ENCODE measurements around the gene PRLR.
"Not testable (repeated sequence)": the region's sequence is repeated elsewhere in the genome, so short reads cannot be mapped to it uniquely, and the experiment has no call there.

PRLR gene

DNA sequence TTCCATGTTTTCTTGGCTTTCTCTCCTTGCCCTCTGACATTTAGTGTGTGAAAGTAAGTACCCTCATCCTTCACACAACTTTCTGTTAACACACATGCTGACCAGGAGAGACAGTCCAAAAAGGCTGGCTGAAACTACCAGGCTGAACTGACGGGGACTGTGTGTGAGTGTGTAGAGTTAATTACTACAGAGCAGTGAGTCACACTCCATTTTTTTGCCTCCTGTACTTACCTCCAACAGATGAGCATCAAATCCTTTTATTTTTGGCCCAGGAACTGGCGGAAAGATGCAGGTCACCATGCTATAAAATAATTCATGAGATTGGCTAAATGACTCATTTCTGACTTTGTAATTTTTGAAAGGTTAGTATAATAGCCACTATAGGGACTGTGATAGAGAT, 162.3 kb downstream of the PRLR start:
- FAIRE-seq, result no peak

DNA sequence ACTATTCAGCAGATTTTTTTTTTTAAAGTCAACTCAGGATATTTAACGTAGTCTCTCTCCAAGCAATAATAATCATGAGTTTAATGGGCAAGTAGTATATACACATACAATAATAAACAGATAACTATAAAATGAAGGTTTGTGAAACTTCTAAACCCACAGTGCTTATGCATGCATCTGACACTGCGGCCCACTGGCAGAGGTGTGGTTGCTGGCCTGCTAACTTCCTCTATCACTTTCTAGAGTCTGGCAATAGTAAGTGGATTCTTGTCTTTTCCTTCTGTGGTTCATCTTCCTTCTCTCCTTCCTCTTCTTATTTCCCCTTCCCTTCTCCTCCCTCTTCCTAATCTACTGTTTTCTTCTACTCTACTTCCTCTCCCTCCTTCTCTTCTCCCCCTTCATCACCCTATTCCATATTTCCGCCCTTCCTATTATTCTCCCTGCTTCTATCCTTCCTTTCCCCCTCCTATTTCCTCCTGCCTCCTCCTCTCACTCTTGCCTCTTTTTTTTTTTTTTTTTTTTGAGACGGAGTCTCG, 164.0 kb downstream of the PRLR start:
- FAIRE-seq, result no peak

DNA sequence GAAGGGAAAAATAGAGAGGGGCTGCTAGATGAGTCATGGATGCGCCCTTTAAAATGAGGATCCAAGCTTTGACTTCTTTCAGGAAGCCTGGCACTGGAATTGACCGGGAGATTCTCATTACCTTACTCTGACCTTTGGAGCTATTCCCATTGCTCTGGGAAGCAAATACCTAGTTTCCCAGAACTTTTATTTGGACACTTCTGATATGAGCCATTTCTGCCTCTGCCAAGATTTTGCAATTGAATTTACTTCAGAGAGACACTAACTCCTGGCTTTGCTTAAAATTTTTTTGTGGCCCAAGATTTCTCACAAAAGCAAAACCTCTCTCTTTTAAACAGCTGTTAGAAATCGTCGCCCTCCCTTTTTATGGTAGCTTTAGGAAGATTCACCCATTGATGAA, 166.9 kb downstream of the PRLR start:
- FAIRE-seq, result no peak

DNA sequence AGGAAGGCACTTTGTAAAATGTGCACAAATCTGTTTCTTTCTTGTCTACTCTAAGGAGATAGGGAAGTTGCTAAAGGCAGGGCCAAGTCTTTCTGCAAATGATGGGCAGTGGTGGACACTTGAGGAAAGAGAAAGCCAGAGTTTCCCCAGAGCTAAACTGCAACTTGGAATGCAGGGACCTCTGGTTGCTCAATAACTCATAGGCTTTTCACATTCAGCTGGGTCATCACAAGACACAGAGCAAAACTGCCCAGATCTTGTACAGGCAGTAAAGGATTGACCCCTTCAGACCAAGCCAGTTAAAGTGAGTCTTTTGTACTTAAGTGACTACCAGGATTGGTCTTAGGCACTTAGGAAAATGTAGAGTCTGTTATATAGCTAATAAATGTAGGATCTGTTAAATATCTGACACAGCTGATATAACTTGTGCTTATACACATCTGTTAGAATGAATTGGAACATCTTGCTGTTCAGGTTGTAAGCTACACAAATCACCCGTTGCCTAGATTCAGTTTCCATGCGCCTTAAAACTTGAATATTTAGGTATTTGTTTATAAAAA, 169.0 kb downstream of the PRLR start:
- no peak for FAIRE-seq

DNA sequence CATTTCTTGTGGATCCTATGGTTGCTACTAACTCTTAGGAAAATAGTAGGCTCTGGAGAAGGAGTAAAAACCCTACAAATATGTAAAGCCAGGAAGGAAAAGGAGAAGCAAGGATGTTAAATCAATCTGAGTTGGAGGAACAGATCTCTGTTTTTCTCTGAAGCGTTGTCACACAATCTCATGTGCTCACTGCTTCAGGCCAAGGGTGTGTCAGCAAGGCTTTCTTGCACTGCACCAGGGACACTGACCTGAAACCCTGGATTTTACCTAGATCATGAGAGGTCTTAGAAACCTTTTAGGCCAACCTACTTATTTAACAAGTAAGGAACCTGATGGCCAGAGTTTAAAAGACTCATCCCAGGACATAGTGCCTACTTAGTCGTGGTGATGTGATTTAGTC, 170.1 kb downstream of the PRLR start:
- no peak for FAIRE-seq

DNA sequence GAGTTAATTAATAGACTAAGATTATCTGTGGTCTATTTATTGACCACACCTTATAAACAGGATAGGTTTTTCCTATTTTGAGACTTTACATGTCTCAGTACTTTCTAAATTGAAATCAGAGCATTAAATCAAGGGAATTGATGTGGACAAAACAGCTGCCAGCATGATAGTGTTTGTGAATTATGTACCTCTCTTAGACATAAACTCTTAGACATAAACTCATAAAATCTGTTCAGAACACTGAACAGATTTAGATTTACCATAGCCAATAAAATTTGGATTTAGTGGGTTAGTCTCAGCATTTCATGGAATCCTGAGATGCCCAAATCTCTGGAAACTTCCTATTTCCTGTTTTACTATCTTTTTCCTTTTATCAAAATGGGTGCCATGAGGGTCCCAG, 171.0 kb downstream of the PRLR start:
- no peak for FAIRE-seq

DNA sequence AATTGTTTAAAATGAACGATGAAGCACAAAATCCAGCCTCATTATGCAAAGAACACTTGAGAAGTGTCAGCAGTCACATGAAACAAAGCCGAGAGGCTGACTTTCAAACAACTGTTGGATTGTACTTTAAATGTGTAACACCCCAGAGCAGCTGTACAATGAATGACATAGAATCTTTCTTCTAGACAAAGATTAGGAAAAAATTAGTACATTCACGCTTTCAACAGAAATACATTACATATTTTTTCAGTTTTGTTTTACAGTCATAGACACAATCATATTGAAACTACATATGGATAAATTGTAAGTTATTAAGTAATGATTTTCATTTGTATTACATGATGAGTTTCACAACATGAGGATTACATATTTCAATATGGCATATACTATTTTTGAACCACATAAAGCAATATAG, 171.9 kb downstream of the PRLR start:
- no peak for FAIRE-seq

DNA sequence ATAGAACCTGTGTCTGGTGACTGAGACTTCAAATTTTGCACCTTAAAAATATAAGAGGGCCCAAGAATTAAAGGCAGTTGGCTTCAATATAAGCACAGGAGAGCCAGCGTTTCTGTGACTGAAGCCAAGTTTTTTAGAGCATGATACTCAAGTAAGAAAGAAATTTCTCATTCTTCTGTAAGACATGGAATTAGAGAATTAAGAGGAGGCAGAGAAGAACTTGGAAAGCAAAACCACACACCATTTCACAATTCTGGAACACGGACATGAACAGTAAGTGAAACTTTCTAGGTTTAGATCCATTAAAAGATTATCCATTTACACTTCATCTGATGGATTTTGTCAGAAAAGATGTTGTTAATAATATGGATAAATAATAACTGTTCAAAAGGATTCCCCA, 173.6 kb downstream of the PRLR start:
- FAIRE-seq, result no peak

DNA sequence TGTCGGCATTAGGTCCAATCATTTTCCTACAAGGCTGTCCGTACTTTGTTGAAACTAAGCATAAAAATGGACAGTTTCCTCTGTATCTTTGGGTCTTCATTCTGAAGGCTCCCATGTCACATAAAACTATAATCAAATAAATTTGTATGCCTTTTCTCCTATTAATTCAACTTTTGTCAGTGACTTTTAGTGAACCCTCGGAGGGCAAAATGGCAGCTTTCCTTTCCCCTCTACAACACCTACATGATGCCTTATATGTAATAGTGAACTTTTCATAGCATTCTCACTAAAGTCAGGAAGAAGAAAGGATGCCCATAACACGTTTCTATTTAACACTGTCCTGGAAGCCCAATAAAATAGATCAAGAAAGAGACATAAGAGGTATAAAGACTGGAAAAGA, 177.4 kb downstream of the PRLR start:
- no peak for FAIRE-seq

DNA sequence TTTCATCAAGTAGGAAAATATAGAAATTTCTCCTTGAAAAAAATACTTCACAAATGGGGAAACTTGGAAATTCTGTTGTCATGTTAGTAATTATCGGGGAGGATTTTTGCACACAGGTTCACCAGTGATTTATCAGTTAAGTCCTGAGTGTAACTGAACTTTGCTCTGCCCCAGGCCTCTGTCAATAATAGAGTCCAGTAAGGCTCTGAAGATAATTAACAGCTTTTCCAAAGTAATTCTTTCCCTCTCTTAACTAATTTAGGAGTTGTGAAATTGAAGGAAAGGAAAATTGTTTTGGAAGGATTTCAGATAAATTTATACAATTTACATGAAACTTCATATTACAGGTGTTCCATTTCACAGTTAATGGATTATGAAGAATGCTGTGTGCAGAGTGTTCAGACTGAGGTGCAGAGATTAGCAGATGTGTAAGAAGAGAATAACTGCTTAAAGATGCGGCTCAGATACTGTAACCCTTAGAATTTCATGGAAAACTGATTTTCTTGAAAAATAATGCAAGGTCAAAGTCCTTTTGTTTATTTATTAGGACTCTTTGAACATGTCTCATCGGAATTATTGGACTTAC, 179.7 kb downstream of the PRLR start:
- no peak for FAIRE-seq

DNA sequence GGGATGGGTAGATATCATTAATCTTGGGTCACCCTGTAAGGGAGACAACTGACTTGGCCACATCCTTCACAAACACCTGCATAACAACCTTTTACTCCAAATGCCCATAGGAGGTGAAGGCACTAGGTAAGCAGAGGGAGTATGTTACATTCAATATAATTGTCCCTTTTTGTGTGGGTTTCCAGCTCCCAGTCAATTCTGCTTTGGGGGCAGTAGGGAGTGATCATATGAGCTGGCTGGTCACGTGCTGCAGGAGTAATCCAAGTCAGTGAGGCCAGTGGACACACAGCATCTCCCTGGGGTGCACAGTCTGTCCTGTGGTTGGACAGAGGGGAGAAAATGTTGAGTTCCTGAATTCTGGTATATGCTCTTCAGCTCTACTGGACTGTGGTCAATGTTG, 181.4 kb downstream of the PRLR start:
- no peak for FAIRE-seq

DNA sequence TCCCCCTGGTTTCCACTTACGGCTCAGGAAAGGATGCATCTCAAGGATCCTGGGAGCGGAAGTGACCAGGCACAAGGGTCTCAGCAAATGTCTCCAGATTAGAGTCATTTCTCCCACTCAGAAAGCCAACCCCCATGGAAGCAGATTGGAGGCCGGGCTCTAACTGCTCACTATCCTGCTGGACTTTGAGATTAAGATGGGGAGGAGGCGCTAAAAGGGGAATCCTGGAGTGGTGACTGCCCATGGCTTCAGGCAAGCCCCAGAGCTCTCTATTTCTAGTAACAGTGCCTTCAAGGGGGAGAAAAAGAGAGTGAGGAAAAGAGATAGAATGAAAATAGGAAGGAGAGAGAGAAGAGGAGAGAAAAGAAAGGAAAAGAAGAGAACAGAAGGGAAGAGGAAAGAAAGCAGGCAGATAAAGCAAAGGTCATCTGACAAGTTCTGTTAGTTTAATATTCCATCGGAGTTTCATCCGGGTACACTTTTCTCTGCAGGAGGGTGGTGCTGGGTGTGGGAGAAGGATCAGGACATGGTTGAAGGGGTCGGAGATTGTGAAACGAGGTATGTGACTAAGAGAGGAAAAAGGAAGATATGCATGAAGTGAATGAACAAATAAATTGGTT, 182.4 kb downstream of the PRLR start, which contains the start of gene AGXT2:
Gene AGXT2, minus strand, starts transcription at position 165 of the 620 bp plus-strand sequence. Its CDS starts 57 bp downstream, at position 108.
- FAIRE-seq, result no peak

DNA sequence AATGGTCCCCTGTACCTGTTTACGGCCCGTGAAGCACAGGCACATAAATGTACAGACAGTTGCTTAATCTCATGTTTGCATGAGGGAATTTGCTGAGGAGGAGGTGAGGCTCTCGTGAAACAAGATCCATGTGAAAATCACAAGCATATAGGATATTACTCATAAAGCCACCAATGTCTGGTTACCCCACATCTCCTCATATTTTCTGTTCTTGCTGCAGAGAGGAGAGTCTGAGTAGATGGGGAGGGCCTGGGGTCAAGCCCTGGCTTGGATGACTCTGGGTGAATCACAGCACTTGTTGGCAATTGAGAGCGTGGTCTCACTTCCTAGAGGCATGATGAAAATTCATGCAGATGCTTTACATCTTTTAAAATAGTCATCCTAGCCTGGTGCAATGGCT, 183.5 kb downstream of the PRLR start:
- no peak for FAIRE-seq

DNA sequence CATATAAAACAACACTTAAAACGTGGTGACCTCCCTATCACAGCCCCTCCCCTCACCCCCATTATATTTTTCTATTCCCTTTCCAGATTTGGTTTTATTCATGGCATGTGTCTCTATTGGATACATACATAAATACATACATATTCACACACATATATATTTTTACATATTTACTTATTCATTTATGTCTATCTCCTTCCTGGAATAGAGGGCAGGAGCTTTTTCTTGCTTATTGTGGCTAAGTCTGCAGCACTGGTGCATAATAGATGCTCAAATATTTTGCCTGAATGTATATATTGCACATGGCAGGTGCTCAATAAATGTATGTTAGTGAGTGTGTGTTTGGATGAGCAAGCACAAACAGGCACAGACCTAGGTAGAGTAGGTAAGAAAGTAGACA, 185.0 kb downstream of the PRLR start:
- FAIRE-seq, result no peak

DNA sequence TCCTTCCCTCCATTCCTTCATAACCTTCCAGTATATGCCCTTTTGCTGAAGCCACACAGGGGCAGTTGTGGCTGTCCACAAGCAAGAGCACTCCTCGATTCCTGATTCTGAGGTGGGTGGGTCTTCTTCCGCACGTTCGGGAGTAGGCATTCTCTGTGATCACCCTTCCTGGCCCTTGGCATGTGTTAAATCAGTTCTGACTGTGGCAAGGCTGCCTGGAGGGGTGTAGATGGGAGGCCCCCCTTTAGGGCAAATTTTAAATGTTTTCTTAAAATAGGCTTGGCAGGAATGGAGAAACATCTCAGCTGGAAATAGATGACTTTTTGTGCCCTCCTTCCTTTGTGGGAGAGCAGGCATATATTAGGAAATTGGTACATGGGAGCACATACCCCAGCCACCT, 185.6 kb downstream of the PRLR start:
- no peak for FAIRE-seq

DNA sequence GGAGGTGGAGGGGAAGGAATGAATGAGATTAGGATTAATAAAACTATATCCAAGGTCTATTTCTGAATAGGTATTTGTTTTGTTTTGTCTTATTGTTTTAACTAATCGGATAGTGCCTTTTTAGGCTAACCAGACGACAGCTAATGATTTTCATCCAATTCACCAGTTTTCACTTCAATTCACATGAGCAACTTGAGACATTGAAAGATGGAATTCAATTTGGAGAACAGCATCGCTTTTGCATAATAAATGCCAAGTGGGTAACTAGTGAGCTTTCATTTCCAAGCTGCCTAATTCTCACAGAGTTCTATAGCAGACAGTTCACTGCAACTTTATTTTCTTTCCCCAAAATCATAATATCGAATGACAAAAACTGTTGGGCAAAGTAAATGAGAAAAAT, 187.5 kb downstream of the PRLR start:
- no peak for FAIRE-seq

DNA sequence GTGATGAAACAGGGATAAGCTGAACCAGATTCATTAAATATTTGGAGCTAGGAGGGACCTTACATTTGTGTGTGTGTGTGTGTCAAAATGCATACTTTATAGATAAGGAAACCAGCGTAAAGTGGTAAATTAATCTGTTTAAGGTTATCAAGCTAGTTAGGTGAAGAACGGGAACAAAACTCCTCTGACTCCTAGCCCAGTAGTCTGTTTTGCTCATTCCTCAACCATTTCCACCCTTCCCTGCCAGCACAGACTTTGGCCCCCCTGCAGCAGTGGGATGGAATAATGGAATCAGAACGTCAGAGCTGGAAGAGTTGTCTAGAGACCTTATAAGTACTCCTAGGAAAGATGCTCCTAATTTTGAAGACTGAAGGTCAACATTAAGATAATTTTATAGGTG, 189.0 kb downstream of the PRLR start:
- FAIRE-seq, result no peak

DNA sequence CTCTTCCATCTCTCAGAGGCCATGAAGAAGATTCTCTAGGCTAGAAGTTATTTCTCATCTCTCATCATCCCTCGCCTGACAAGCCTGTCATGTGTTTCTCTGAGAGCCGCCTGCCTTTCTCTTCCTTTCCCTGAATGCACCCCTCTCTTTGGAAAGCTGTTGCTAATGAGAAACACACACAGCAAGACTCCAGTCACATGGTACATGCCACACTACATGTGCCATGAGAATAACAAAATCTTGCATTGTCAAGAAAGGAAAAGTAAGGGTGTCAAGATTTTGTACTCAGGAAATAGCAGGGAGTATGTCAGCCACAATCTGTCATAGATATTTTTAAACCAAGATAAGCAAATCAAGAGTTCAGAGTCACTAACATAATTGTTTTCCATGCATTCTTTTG, 191.4 kb downstream of the PRLR start:
- FAIRE-seq, result no peak

DNA sequence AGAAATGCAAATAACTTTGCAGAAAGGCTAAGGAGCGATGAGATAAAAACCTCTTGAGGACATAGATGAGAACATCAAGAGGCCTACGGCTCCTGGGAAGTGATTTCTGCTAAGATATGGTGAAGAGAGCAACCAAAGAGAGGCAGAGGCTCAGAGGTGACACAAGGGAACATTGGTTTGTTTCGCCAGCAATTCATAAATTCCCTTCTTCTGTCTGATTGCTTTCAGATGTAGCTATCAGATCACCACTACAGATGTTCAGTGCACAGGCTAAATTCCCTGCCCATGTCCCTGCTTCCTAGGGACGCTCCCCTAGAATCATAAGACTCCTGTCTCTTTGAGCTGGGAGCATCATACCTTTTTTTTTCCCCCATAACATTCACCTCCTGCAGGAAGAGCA, 193.8 kb downstream of the PRLR start:
- FAIRE-seq, result no peak

DNA sequence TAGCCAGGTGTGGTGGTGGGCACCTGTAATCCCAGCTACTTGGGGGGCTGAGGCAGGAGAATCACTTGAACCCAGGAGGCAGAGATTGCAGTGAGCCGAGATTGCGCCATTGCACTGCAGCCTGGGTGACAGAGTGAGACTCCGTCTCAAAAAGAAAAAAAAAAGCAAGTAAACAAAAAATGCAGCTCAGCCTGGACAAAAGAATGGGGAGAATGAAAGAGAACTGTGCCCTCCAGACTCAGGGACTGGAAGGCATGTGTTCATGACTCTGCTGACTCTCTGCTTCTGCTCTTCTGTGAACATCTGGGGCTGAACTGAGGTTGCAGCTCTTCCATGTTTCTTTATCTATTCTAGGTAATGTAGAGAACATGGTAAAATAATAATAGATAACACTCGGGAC, 194.4 kb downstream of the PRLR start:
- FAIRE-seq, result not testable (repeated sequence)

DNA sequence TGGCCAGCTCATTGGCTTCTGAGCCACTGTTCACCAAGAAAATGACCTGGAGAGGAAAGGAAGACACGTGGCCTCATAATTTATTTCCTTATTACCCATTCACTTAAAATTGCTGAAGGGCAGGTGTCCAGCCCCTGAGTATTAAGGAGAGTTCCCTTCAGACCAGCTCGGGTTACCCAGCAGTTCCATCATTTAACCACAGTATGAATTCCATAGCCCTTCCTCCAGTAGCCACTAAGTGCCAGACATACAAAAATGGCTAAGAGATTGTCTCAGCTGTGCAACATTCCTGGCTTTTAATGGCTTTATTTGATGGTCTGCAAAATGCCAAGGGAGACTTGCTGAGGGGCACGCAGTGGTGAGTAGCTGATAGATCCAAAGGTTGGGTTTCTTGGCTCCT, 195.0 kb downstream of the PRLR start:
- FAIRE-seq, result no peak

DNA sequence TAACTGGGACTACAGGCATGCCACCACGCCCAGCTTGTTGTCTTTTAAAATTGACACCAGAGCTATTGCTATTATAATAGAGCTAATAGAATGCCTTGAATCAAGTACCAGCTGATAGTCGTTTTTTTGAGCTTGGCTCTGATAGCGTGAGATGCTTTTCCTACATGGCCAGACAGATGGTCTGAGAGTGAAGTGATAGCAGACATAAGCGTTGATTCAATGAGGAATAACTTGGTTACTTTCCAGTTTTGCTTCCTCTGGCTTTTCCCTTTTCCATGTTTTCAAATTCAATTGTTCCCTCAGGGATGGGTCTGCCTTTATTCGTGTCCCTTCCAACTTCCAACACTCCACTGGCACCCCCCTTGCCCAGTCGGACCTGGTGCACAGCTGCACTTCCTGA, 197.9 kb downstream of the PRLR start:
- no peak for FAIRE-seq

DNA sequence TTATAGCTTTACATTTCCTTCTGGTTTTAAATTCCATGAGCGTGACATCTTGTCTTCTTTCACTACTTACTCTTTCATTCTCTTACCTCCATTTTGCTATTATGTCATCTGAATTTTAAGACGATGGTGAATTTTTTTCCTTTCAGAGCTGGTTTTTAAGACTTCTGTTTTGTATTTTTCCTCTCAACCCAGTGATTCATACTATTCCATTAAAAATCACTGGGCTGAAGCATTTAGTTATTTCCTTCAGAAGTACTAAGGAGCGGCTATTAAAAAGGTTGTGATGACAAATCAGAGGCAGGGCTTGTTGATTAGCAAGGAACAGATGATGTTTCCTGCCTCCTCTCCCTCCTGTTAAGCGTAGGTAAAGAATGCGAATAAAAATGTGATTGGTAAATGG, 199.0 kb downstream of the PRLR start:
- FAIRE-seq, result no peak

DNA sequence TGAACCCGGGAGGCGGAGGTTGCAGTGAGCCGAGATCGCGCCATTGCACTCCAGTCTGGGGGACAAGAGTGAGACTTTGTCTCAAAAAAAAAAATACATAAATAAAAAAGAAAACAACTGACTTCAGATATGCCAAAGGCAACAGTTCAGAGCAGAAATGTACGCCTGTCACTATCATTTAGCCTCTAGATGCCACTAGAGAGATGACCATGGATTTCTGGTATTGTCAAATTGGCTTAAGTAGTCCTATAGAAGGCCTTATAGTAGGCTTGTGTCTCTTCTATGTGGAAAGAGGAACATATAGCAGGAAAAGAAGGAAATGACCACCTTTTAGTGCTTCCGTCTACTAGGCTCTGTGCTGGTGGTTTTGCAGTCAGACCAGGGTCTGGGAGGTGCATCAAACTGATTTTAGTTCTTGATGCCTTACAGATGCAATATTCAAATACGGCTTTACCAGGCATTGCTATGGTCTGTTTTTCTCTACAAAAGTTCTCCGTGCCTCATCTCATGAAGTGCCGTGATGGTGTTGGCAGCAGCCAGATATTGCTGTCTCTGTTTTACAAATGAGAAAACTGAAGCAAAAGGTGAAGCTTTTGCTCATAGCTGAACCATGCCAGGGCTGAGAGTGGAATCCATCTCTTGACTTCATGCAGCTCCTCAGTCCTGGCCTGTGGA, 199.7 kb downstream of the PRLR start:
- peak; percentile 72 for FAIRE-seq

Measured in A204.1 (cell line).